Cardiac fibroblast (primary cell): ENCODE measurements around the gene NKAIN2.

Experiments used
- DNase-seq, 2 donors: peaks; one replicate each; pipeline versions ENCODE4 v3.0.0 to v3.0.0-alpha.2; 2010; ENCODE audit warnings: low read depth in 2 of 2
- H3K4me3 ChIP-seq, 2 donors: replicated peaks in 1 of 2; 1 replicate in 1 of 2; 2 replicates in 1 of 2; pipeline ENCODE4 v1.5.1; 2011; ENCODE audit warnings: low read depth in 2 of 2, low read length in 2 of 2, mild to moderate bottlenecking in 2 of 2, moderate library complexity in 1 of 2
- CTCF ChIP-seq: IDR thresholded peaks from one replicate; pipeline ENCODE4 v1.5.1; 2011; ENCODE audit warnings: low read depth, mild to moderate bottlenecking, low read length, inconsistent platforms

NKAIN2 gene

DNA sequence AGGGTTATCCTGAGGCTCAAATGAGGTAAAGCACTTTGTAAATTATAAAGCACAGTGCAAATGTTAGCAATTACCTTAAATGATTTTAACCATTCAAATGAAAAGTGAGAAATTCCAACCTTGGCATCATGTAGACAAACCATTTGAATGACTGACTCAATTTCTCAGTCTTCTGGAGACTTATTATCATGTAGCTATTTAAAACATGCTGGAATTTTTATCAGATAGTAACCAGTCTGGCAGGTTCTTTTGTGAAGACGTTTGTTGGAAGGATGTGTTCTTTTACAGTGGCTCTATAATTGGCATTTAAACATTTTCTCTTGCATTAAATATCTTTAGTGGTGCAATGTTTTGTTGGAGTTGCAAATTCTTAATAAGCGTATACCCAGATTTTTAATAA lies 386.6 kb downstream of the NKAIN2 start:
- TF ChIP-seq CTCF: no peak
- H3K4me3 ChIP-seq: no peak overlapping the region
- DNase-seq: no peak

GRCh38 chr6:124193132-124193531 lies 389.5 kb downstream of the NKAIN2 start:
- no peak overlapping the region for H3K4me3 ChIP-seq
- DNase-seq: no peak
- no peak for TF ChIP-seq CTCF

DNA sequence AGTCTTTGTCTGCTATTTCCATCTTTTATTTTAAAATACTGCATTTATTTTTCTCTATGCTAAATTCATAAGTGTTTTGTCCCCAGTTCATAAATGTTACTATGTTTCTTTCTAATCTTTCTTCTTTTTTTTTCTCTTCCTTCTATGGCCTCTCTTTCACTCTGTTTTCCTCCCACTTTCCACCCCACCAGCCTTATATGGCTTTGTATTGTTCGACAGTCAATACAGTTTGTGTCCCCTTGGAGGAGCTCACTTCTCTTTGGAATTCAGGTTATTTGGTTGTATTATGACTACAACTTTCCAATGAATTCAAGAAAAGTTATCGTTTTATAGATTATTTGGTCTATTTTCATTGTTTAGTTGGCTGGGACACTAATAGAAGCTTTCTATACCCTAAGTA lies 393.5 kb downstream of the NKAIN2 start:
- no peak overlapping the region for H3K4me3 ChIP-seq
- DNase-seq: no peak
- no peak for TF ChIP-seq CTCF

GRCh38 chr6:124199286-124199685 lies 395.6 kb downstream of the NKAIN2 start:
- no peak for TF ChIP-seq CTCF
- DNase-seq: no peak
- H3K4me3 ChIP-seq: no peak overlapping the region

DNA sequence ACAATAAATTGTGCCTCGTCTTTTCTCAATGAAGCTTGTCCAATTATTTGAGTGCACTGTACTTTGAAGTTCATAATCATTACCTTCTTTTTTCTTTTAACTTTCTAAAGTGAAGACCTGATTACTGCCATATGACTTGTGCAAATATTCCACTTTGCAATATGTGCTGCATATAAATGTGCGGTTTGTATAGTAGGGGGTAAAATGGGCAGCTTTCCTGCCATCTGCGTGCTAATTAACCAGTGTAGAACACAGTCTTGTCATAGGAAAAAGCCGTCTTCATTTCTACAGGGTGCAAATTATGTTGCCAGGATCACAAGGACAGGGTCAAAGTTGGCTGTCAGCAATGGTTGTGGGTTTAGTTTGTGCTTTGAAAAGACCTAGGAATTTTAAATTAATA lies 397.0 kb downstream of the NKAIN2 start:
- TF ChIP-seq CTCF: no peak
- H3K4me3 ChIP-seq: no peak overlapping the region
- DNase-seq: no peak

- TF ChIP-seq CTCF: no peak
- peak; percentile 15 to 43 for DNase-seq
- no peak overlapping the region for H3K4me3 ChIP-seq
Measured at GRCh38 chr6:124203101-124203811, 399.6 kb downstream of the NKAIN2 start.

GRCh38 chr6:124203812-124204167 lies 400.1 kb downstream of the NKAIN2 start:
- H3K4me3 ChIP-seq: no peak overlapping the region
- TF ChIP-seq CTCF: no peak
- peak; percentile 21 to 39 for DNase-seq
